Smooth muscle cell of trachea (primary cell): Measurements from ENCODE around the gene MRPL19. TPM values are rescaled to one million over a fixed set of nuclear protein-coding genes. Genes with fewer than 3 reads are reported as not detected.

Experiments used
- total RNA-seq: library from RNA; depleted of rRNA; stranded (reverse); fragments of >200 nt; gene quantifications from 2 replicates; pipeline ENCODE4 v1.2.1, GENCODE V29; 2014

The MRPL19 gene
- total RNA-seq, result 37.7 and 55.1 TPM in 2 replicates

GRCh38 chr2:75646583-75647425, at the start of gene MRPL19:
Gene MRPL19 (plus strand): TSS chr2:75646783. CDS start chr2:75646808, 25 bp downstream.

DNA sequence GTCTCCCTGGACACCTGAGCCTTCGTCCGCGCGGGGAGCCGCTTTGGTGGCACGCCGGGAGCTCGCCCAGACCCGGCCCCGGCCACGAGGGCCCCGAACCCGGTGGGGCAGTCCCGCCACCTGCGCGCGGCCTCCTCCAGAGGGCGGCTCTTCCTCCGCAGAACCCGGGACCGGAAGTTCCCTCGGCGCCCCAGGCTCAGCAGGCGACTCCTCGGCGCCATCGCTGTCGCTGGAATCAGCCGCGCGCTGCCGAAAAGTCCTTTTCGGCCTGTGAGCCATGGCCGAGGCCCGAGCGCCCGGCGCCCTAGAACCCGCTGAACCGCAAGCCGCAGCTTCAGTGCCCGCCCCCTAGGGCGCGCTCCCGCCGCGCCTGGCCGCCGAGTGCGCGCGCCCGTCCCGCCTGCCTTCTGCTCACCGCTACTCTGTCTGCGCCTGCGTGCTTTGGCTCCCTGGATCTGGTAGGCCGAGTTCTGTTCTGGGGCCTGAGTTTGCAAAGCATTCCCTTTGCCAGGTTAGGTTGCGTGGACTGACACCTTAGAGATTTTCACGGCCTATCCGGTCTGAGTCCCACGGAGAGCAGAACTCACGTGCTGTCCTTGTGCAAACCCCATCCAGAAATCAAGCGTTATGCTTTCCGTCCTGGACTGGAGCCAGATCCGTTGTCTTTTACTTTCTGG, 64.1 kb downstream of the MRPL19 start, which contains the start of gene GCFC2:
Gene GCFC2, minus strand, starts transcription at position 339 of the 677 bp plus-strand sequence. Its CDS starts 60 bp downstream, at position 279.

Other genes starting within 250 kb of the MRPL19 start
- gene EVA1A, start 85.8 kb upstream of the MRPL19 start, total RNA-seq, result 18.0 and 32.1 TPM in 2 replicates
- gene GCFC2, start 64.1 kb downstream of the MRPL19 start, total RNA-seq, result 14.2 and 19.1 TPM in 2 replicates